Measurements from ENCODE around the gene SCAI.
A peak's percentile ranks its signal among the peaks of the same experiment; 100 is the strongest.
"Not testable (repeated sequence)": the region's sequence is repeated elsewhere in the genome, so short reads cannot be mapped to it uniquely, and the experiment has no call there.

The SCAI gene

DNA sequence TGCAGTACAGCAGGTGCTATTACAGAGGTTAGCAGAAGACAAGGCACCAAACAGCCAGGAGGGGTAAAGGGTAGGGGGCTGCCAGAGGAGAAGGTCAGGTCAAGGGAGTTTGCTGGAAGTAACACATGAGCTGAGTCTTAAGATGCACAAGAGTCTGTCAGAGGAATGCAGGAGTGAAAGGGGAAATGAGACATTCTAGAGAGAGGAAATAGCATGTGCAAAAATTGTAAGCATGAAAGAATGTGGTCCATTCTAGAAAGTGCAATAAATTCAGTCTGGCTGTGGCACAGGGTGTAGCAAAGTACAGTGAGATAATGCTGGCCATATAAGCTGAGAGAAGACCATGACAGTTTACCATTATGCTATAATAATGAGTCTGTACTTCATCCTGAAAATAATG lies 209.0 kb downstream of the SCAI start:
- no peak for TF ChIP-seq CTCF (IDR thresholded peaks at IDR 0.05; ENCODE audit: insufficient read depth, low read depth, low read length, missing control alignments)
- no peak overlapping the region for H3K4me3 ChIP-seq (ENCODE audit: low read depth, low read length)
- DNase-seq (ENCODE audit: low read depth) = peak; percentile 28

- TF ChIP-seq CTCF (IDR thresholded peaks at IDR 0.05; ENCODE audit: insufficient read depth, low read depth, low read length, missing control alignments) = no peak
- H3K4me3 ChIP-seq (ENCODE audit: low read depth, low read length) = no peak overlapping the region
- no peak for DNase-seq (ENCODE audit: low read depth)
These were observed 211.0 kb downstream of the SCAI start for GRCh38 chr9:124932333-124932732.

GRCh38 chr9:124929464-124929863 lies 213.9 kb downstream of the SCAI start:
- TF ChIP-seq CTCF (IDR thresholded peaks at IDR 0.05; ENCODE audit: insufficient read depth, low read depth, low read length, missing control alignments) = no peak
- DNase-seq (ENCODE audit: low read depth) = no peak
- H3K4me3 ChIP-seq (ENCODE audit: low read depth, low read length) = no peak overlapping the region

DNA sequence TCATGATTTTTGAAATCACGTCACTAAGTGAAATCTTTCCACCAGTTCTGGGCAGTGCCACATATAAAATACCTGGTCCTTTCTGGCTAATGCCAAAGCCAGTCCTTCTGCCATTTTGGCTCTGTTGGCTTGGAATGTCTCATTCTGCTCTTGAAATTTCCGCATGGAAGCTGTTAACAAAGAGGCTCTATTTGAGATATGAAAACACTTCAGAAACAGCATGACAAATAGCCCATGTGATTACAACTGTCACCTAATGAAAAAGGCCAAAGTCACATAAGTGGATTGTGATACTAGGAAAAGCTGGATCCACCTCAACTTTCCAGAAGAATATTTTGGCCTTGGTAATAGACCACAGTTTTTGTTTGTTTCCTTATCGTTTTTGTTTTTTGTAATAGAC lies 215.2 kb downstream of the SCAI start:
- TF ChIP-seq CTCF (IDR thresholded peaks at IDR 0.05; ENCODE audit: insufficient read depth, low read depth, low read length, missing control alignments) = no peak
- no peak overlapping the region for H3K4me3 ChIP-seq (ENCODE audit: low read depth, low read length)
- DNase-seq (ENCODE audit: low read depth) = no peak

GRCh38 chr9:124920394-124920793 lies 222.9 kb downstream of the SCAI start:
- DNase-seq (ENCODE audit: low read depth); H3K4me3 ChIP-seq (ENCODE audit: low read depth, low read length): not testable (repeated sequence)

- no peak for DNase-seq (ENCODE audit: low read depth)
- no peak for TF ChIP-seq CTCF (IDR thresholded peaks at IDR 0.05; ENCODE audit: insufficient read depth, low read depth, low read length, missing control alignments)
- H3K4me3 ChIP-seq (ENCODE audit: low read depth, low read length) = no peak overlapping the region
These were observed 228.4 kb downstream of the SCAI start for GRCh38 chr9:124914753-124915405.

GRCh38 chr9:124913378-124913777 lies 229.9 kb downstream of the SCAI start:
- no peak overlapping the region for H3K4me3 ChIP-seq (ENCODE audit: low read depth, low read length)
- no peak for TF ChIP-seq CTCF (IDR thresholded peaks at IDR 0.05; ENCODE audit: insufficient read depth, low read depth, low read length, missing control alignments)
- no peak for DNase-seq (ENCODE audit: low read depth)

Data from GM12865 (cell line).